Measurements from ENCODE around the gene MICA. TPM values are rescaled to one million over a fixed set of nuclear protein-coding genes. Genes with fewer than 3 reads are reported as not detected.
A peak's percentile ranks its signal among the peaks of the same experiment; 100 is the strongest.
"Not testable (repeated sequence)": the region's sequence is repeated elsewhere in the genome, so short reads cannot be mapped to it uniquely, and the experiment has no call there.

Gene MICA
- total RNA-seq, 1 donor from 2014 or later, result 56.3 TPM

- peak overlapping the region; percentile 100 for H3K4me3 Mint-ChIP-seq (ENCODE audit: unreplicated experiment)
- H3K27me3 Mint-ChIP-seq (ENCODE audit: low read depth), result no peaks in the 10 kb centered on the region
- no peaks in the 10 kb centered on the region for H3K9me3 Mint-ChIP-seq (ENCODE audit: low read depth)
- peak overlapping the region; percentile 91 for H3K27ac Mint-ChIP-seq (ENCODE audit: unreplicated experiment)
- peak; percentile 95 for TF ChIP-seq CTCF (IDR thresholded peaks at IDR 0.05)
- H3K36me3 Mint-ChIP-seq (ENCODE audit: low read depth), result no peaks in the 10 kb centered on the region
- no peak for DNase-seq (ENCODE audit: low spot score)
- peaks cover 59% of the 10 kb centered on the region for H3K4me1 Mint-ChIP-seq (ENCODE audit: low read depth)
These were observed 3.6 kb upstream of the MICA start for GRCh38 chr6:31399589-31400466.

- no peaks in the 10 kb centered on the region for H3K27me3 Mint-ChIP-seq (ENCODE audit: low read depth)
- H3K4me3 Mint-ChIP-seq (ENCODE audit: unreplicated experiment), result peak overlapping the region; percentile 100
- H3K36me3 Mint-ChIP-seq (ENCODE audit: low read depth), result no peaks in the 10 kb centered on the region
- TF ChIP-seq CTCF (IDR thresholded peaks at IDR 0.05), result no peak
- peaks cover 64% of the 10 kb centered on the region for H3K4me1 Mint-ChIP-seq (ENCODE audit: low read depth)
- no peak for DNase-seq (ENCODE audit: low spot score)
- H3K9me3 Mint-ChIP-seq (ENCODE audit: low read depth), result no peaks in the 10 kb centered on the region
- peak overlapping the region; percentile 91 for H3K27ac Mint-ChIP-seq (ENCODE audit: unreplicated experiment)
These were observed 2.7 kb upstream of the MICA start for GRCh38 chr6:31400467-31401289.

GRCh38 chr6:31401403-31401802, 2.0 kb upstream of the MICA start:
- Mint-ChIP-seq H3K27me3 (ENCODE audit: low read depth) (no peaks in the 10 kb centered on the region), H3K27ac (ENCODE audit: unreplicated experiment) (peak overlapping the region; percentile 91), H3K4me1 (ENCODE audit: low read depth) (peaks cover 68% of the 10 kb centered on the region), H3K4me3 (ENCODE audit: unreplicated experiment) (peak overlapping the region; percentile 100), H3K9me3 (ENCODE audit: low read depth) (no peaks in the 10 kb centered on the region), H3K36me3 (ENCODE audit: low read depth) (peaks cover under 1% of the 10 kb centered on the region)
- TF ChIP-seq CTCF (IDR thresholded peaks at IDR 0.05), result no peak
- no peak for DNase-seq (ENCODE audit: low spot score)

GRCh38 chr6:31402324-31403282, 792 bp upstream of the MICA start:
- TF ChIP-seq CTCF (IDR thresholded peaks at IDR 0.05), result no peak
- Mint-ChIP-seq H3K36me3 (ENCODE audit: low read depth) (peaks cover 2% of the 10 kb centered on the region), H3K27ac (ENCODE audit: unreplicated experiment) (peak overlapping the region; percentile 91), H3K4me1 (ENCODE audit: low read depth) (peaks cover 70% of the 10 kb centered on the region), H3K4me3 (ENCODE audit: unreplicated experiment) (peak overlapping the region; percentile 100), H3K9me3 (ENCODE audit: low read depth) (peaks cover 3% of the 10 kb centered on the region), H3K27me3 (ENCODE audit: low read depth) (no peaks in the 10 kb centered on the region)
- no peak for DNase-seq (ENCODE audit: low spot score)

GRCh38 chr6:31404061-31404364, 618 bp downstream of the MICA start:
- DNase-seq (ENCODE audit: low spot score); H3K36me3 Mint-ChIP-seq (ENCODE audit: low read depth); H3K27me3 Mint-ChIP-seq (ENCODE audit: low read depth); H3K9me3 Mint-ChIP-seq (ENCODE audit: low read depth): not testable (repeated sequence)
- Mint-ChIP-seq H3K4me3 (ENCODE audit: unreplicated experiment) (peak overlapping the region; percentile 100), H3K27ac (ENCODE audit: unreplicated experiment) (peak overlapping the region; percentile 91), H3K4me1 (ENCODE audit: low read depth) (peaks cover 73% of the 10 kb centered on the region)
